SK-N-DZ (cell line): ENCODE results near the gene PSMB11.
"Not testable (repeated sequence)": the region's sequence is repeated elsewhere in the genome, so short reads cannot be mapped to it uniquely, and the experiment has no call there.

Source experiments
- DNase-seq: peaks from one replicate; pipeline ENCODE4 v3.0.0-alpha.2; 2015; ENCODE audit warnings: low spot score

Gene PSMB11

DNA sequence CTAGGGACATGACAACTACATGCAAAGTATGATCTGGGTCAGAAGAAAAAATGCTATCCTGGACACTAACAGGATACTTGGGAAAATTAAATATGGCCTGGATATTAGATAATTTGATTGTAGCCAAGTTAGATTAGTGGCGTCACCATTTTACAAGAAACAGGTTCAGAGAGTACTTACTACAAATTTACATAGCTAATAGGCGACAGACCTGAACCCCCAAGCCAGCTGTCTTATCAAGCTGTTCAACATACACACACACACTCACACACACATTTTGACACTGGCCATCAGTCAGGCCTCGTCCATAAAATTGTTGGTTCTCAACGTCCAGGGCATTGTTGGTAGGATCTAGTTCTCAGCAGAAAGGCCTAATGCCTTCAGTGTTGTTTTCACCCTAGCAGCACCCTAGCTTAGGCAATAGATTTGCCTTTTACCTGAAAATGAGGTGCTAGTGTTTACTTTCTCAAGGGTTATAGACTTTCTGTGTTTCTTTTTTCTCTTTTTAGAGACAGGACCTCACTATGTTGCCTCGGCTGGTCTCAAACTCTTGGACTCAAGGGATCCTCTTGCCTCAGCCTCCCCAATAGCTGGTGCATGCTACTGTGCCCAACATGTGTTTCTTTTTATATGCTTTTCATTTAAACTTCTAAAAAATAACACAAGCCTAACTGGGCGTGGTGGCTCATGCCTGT is 28.8 kb upstream of the PSMB11 start:
- DNase-seq = peak; percentile 85

DNA sequence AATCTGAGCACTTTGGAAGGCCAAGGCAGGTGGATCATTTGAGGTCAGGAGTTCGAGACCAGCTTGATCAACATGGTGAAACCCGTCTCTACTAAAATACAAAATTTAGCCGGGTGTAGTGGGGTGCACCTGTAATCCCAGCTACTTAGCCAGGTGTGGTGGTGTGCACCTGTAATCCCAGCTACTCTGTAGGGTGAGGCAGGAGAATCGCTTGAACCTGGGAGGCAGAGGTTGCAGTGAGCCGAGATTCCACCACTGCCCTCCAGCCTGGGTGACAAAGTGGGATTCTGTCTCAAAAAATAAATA is 28.3 kb upstream of the PSMB11 start:
- not testable (repeated sequence) for DNase-seq

GRCh38 chr14:23015618-23016017 is 26.4 kb upstream of the PSMB11 start:
- no peak for DNase-seq

GRCh38 chr14:23017091-23017490 is 24.9 kb upstream of the PSMB11 start:
- no peak for DNase-seq

DNA sequence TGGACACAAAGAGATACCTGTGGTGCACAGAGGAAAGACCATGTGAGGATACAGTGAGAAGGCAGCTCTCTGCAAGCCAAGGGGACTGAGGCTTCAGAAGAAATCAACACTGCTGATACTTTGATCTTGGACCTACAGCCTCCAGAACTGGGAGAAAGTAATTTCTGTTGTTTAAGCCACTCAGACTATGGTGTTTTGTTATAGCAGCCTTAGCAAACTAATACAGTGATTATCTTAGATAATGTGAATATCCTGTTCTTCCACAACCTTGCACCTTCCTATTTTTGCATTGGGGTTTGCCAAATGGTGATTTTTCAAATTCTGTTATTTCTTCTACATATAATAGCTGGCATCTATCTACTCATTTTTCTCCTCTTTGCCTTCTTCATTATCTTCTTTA is 23.9 kb upstream of the PSMB11 start:
- no peak for DNase-seq

- no peak for DNase-seq
These were observed 21.6 kb upstream of the PSMB11 start for GRCh38 chr14:23020143-23021128.

DNA sequence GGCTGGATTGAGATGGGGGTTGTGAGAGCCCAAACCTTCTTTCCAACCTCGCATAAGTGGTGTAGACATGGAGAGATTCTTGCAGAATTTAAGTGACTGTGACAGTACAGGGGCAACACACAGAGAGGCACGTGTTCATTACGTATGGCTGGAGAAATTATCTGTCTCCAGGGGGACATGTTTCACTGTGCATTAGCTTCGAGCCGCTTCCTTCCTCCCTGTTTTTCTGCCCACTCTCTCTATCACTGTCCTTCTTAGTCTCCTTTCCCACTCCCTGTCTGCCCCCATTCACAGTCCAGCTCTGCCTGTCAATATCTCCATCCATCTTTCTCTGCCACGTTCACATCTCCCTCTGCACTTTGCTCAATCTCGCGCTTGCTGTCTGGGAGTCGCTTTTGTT is 20.6 kb upstream of the PSMB11 start:
- peak; percentile 41 for DNase-seq

GRCh38 chr14:23021889-23022442 is 20.0 kb upstream of the PSMB11 start:
- DNase-seq = no peak

- DNase-seq = no peak
These were observed 18.8 kb upstream of the PSMB11 start for GRCh38 chr14:23023022-23023794.

DNA sequence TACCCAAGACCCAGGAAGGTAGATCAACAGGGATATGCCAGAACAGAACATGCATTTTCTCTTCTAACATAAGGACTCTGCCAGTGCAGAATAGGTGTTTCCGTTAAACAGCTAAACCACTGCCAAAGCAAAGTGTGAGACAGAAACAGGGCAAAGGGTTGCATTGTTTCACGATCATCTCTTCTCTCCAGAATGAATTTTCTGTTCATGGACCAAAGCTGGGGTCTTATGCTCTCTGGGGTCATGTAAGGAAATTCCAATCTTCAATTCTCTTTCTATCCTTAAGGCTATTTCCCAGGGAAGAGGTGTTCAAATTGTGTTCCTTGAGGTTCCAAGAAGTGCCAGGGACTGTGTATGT is 18.2 kb upstream of the PSMB11 start:
- no peak for DNase-seq

DNA sequence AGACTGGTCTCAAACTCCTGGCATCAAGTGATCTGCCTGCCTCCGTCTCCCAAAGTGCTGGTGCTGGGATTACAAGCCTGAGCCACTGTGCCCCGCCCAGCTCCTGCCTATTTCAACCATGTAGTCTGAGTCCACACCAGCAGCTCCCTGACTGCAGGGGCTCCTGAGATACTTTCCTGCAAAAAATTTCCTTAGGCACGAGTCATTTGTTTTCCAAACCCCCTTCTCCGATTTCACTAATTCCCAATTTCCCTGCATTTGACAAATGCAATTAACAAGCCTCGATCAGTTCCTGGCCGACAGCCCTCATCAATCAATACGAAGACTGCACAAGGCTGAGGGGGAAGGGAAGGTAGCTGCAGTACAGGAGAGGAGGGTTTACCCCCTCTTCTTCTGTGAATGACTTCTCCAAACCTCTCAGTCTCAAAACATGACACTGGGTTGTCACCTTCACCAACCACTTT is 17.4 kb upstream of the PSMB11 start:
- peak; percentile 80 for DNase-seq

DNA sequence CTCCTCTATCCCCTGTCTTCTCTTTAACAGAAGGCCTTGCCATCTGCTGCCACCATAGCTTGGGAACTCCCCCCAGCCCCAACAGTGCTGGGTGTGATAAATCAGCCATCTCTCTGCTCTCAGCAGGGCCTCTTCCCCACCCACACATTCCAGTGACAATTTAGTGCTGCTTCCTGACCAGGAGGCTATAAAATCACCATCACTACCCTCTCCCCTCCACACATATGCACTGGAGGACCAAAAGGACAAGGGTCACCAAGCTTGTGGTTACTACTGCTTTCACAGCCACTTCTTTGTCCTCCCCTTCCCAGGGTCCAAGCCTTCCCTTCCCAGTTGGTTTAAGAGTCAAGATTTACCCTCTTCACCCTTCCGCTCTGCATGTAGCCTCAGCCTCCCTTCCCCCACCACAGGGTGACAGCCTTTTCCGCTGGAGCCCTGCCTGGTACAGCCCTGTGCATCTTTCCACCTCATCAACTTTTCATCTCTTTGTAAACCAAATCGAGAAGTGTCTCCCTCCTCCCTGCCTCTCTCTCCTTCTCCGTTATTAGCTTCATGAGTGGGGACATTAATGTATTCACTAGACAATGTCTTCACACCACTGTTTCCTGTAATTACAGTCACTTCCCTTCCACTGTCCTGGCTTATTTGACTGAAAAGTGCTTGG is 16.7 kb upstream of the PSMB11 start:
- DNase-seq = peak; percentile 65

DNA sequence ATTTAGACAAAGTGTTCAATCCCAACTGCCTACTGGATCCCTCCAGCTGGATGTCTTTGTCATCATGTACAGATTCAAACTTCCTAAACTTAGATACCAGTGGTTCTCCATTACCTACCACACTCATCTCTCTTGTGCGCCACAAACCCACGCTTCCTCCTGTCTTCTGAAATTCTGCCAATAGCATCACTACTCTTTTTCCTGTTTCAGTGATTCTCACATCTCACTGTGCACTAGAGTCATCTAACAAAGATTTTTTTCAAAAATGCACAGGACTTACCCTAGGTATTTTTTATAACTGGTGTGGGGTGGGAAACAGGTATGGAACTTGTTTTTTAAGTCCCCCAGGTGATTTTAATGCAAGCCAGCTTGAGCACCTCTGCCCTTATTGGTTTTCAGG is 13.2 kb upstream of the PSMB11 start:
- DNase-seq = no peak

- no peak for DNase-seq
These were observed 11.1 kb upstream of the PSMB11 start for GRCh38 chr14:23030936-23031335.

DNA sequence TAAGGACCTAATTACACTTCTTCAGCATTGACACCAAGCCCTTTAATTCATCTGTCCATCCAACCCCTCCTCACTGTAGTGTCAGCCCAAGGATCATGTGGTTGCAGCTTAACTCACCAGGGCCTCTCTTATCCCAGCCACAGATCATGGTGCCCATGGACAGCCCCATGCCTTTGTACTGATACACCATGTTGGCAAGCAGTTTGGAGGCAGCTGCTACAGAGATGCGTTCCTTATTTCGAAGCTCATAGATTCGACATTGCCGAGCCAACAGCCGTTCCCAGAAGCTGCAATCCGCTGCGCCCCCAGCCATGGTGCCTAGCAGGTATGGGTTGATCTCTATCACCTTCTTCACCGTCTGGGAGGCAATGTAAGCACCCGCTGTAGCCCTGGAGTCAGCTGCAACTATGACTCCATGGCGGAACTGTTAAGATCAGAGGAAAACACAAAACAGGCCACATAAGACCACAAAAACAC is 8.7 kb upstream of the PSMB11 start:
- DNase-seq = no peak

GRCh38 chr14:23033801-23034497 is 8.1 kb upstream of the PSMB11 start:
- no peak for DNase-seq

DNA sequence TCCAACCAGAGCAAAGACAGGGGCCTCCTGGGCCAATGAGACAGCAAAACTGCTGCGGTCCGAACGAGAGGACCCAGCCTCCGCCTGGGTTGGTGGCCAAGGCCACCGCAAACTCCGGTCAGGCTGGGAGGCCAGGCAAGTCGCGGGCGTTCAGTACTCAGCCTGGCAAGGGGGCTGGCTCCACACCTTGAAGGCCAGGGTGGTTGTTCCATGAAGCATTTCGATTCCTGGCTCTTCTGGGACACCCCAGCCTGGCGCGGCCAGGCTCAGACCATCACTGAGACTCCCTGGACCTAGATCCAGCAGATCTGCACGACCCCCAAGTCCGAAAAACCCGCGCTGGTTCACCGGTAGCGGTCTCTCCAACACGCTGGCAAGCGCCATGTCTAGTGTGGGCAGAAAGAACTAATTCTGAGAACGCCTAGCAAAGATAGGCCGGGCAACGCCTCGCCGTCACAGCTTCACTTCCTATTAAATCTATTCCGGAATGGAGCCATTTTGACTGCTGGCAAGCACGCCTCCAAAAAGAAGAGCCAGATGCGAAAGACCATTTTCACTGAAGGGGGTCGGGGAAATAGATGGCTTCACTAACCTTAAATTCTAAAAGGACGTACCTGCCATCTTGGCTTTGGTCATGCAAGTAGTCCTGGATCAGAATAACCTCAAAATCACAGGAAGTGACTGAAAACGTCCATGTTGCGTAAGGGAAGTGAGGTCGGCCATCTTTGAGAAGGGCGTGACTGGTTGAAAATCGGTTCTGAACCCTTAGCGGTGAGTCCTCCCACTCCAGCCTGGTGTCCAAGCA is 7.3 kb upstream of the PSMB11 start, which contains the start of gene PSMB5:
Gene PSMB5, minus strand, starts transcription at position 403 of the 805 bp plus-strand sequence. Its CDS starts 19 bp downstream, at position 384.
- peak; percentile 97 for DNase-seq

DNA sequence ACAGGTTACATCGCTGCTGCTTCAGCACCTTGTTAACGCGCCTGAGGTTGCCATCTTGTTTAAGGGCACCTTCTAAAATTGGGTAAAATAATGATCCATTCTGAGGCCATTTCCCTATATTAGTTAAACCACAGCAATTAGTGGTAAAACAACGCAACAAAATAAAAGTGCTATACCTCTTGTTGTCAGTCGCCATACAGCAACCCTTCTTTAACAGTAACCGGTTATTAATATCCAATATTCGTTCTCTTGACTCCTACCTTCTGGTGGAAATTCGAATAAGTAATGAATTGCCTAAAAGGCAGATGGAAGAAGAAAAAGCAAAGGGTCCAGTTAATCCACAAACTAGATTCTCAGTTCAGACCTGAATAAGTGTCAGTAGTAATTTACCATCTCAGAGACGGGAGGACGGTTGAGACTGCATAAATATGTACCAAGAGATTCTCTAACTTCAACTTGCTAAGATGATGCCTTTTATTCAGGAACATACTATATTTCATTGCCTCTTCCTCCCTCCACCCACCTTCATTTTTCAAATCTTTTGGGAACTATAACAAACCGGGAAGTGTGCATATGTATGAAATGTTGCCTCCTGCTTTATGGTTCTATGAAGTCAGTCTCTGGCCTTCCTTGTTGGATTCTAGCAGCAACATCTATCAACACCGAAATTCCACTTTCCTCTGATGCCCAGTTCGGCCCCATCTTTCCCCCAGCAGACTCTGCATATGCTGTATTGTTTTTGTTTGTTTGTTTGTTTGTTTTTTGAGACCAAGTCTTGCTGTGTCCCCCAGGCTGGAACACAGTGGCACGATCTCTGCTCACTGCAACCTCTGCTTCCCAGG is 6.5 kb upstream of the PSMB11 start:
- no peak for DNase-seq

DNA sequence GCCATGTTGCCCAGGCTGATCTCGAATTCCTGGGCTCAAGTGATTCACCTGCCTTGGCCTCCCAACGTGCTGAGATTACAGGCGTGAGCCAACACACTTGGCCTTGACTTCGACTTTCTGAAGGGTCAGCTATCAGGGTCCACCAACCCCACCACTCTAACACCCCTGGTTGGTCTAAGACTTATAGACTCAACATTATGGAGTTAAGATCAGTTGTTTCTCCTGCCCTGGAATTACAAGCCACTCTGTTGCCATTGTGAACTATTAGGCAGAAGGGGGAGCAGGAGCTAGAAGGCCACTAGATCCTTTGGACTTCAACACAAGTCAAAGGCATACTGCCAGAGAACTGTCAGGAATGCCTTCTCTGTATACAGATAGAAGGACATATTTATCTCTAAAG is 1.9 kb upstream of the PSMB11 start:
- no peak for DNase-seq
